Measurements from ENCODE around the gene CFAP54. TPM values are rescaled to one million over a fixed set of nuclear protein-coding genes. Genes with fewer than 3 reads are reported as not detected.

The CFAP54 gene
- total RNA-seq, 4 donors from 2014 or later, result 0.16 TPM; not detected in 3

DNA sequence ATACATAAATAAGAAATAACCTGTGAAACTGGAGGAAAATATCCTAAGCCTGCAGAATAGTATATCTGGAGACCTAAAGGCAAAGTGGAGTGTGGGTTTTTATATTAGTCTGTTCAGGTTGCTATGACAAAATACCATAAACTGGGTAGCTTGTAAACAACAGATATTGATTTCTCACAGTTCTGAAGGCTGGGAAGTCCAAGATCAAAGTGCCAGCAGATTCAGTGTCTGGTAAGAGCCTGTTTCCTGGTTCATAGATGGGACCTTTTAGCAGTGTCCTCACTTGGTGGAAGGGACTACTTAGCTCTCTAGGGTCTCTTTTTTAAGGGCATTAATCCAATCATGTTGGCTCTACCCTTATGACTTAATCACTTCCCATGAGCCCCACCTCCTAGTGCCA, 392.2 kb downstream of the CFAP54 start:
- Histone ChIP-seq H3K27me3 (no peaks in the 10 kb centered on the region), H3K4me1 (no peaks in the 10 kb centered on the region), H3K4me3 (no peak overlapping the region), H3K27ac (no peak overlapping the region), H3K36me3 (no peaks in the 10 kb centered on the region), H3K9me3 (no peaks in the 10 kb centered on the region)
- no peak for TF ChIP-seq POLR2A (IDR thresholded peaks at IDR 0.05)
- no peak for TF ChIP-seq EP300 (IDR thresholded peaks at IDR 0.05)
- TF ChIP-seq, protein P1, sequence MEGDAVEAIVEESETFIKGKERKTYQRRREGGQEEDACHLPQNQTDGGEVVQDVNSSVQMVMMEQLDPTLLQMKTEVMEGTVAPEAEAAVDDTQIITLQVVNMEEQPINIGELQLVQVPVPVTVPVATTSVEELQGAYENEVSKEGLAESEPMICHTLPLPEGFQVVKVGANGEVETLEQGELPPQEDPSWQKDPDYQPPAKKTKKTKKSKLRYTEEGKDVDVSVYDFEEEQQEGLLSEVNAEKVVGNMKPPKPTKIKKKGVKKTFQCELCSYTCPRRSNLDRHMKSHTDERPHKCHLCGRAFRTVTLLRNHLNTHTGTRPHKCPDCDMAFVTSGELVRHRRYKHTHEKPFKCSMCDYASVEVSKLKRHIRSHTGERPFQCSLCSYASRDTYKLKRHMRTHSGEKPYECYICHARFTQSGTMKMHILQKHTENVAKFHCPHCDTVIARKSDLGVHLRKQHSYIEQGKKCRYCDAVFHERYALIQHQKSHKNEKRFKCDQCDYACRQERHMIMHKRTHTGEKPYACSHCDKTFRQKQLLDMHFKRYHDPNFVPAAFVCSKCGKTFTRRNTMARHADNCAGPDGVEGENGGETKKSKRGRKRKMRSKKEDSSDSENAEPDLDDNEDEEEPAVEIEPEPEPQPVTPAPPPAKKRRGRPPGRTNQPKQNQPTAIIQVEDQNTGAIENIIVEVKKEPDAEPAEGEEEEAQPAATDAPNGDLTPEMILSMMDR (IDR thresholded peaks at IDR 0.05), result no peak
- no peak for TF ChIP-seq POLR2AphosphoS5 (IDR thresholded peaks at IDR 0.05)
- no peak for DNase-seq (ENCODE audit: low spot score in 2 of 2)

DNA sequence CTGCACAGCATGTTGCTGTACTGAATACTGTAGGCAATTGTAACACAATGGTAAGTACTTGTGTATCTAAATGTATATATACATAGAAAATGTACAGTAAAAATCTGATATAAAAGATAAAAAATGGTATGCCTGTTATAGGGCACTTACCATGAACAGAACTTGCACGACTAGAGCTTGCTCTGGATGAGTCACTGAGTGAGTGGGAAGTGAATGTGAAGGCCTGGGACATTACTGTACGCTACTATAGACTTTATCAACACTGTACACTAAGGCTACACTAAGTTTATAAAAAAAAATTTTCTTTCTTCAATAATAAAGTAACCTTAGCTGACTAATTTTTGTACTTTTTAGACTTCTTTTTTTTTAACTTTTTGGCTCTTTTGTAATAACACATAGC, 393.5 kb downstream of the CFAP54 start:
- TF ChIP-seq, protein P1 (IDR thresholded peaks at IDR 0.05), result no peak
- no peak for TF ChIP-seq POLR2AphosphoS5 (IDR thresholded peaks at IDR 0.05)
- no peak for TF ChIP-seq EP300 (IDR thresholded peaks at IDR 0.05)
- no peak for TF ChIP-seq POLR2A (IDR thresholded peaks at IDR 0.05)
- Histone ChIP-seq H3K27ac (no peak overlapping the region), H3K36me3 (no peaks in the 10 kb centered on the region), H3K4me1 (no peaks in the 10 kb centered on the region), H3K27me3 (no peaks in the 10 kb centered on the region), H3K9me3 (no peaks in the 10 kb centered on the region), H3K4me3 (no peak overlapping the region)
- WGBS, result 65% methylated on average over 2 of the region's 2 CpGs
- no peak for DNase-seq (ENCODE audit: low spot score in 2 of 2)

DNA sequence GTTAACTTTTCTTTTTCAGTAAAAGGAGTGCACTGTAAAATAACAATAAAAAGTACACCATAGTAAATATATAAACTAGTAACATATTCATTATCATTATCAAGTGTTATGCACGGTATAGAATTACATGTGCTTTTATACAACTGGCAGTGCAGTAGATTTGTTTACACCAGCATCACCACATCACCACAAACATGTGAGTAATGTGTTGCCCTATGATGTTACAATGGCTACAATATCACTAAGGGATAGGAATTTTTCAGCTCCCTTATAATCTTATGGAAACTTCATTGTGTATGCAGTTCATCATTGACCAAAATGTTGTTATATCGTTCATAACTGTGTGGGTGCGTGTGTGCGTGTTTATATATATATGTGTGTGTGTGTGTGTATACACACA, 394.2 kb downstream of the CFAP54 start:
- no peaks in the 10 kb centered on the region for H3K9me3 ChIP-seq
- 89% methylated on average over 4 of the region's 4 CpGs for WGBS
- TF ChIP-seq POLR2A (IDR thresholded peaks at IDR 0.05), result no peak
- no peak for TF ChIP-seq EP300 (IDR thresholded peaks at IDR 0.05)
- TF ChIP-seq, protein P1 (IDR thresholded peaks at IDR 0.05), result no peak
- TF ChIP-seq POLR2AphosphoS5 (IDR thresholded peaks at IDR 0.05), result no peak

GRCh38 chr12:96886998-96887677, 397.8 kb downstream of the CFAP54 start:
- H3K27me3 ChIP-seq, result no peaks in the 10 kb centered on the region
- no peak overlapping the region for H3K27ac ChIP-seq
- TF ChIP-seq POLR2A (IDR thresholded peaks at IDR 0.05) (no peak), POLR2AphosphoS5 (IDR thresholded peaks at IDR 0.05) (no peak), EP300 (IDR thresholded peaks at IDR 0.05) (no peak)
- TF ChIP-seq, protein P1 (IDR thresholded peaks at IDR 0.05), result no peak
- H3K9me3 ChIP-seq, result no peaks in the 10 kb centered on the region
- DNase-seq (ENCODE audit: low spot score in 2 of 2), result no peak
- no peaks in the 10 kb centered on the region for H3K36me3 ChIP-seq
- H3K4me3 ChIP-seq, result no peak overlapping the region
- WGBS, result 77% methylated on average over 4 of the region's 4 CpGs
- H3K4me1 ChIP-seq, result no peaks in the 10 kb centered on the region

More for the DNA sequence above, 394.2 kb downstream of the CFAP54 start:
- Histone ChIP-seq H3K36me3 (no peaks in the 10 kb centered on the region), H3K4me1 (no peaks in the 10 kb centered on the region), H3K4me3 (no peak overlapping the region), H3K27me3 (no peaks in the 10 kb centered on the region), H3K27ac (no peak overlapping the region)
- no peak for DNase-seq (ENCODE audit: low spot score in 2 of 2)

- DNase-seq (ENCODE audit: low spot score in 2 of 2), result no peak
- H3K4me1 ChIP-seq, result no peaks in the 10 kb centered on the region
- no peaks in the 10 kb centered on the region for H3K27me3 ChIP-seq
- WGBS, result 30% methylated on average over 5 of the region's 5 CpGs
- H3K9me3 ChIP-seq, result no peaks in the 10 kb centered on the region
- H3K27ac ChIP-seq, result no peak overlapping the region
- no peak overlapping the region for H3K4me3 ChIP-seq
- TF ChIP-seq EP300 (IDR thresholded peaks at IDR 0.05), result no peak
- no peak for TF ChIP-seq POLR2A (IDR thresholded peaks at IDR 0.05)
- TF ChIP-seq, protein P1 (IDR thresholded peaks at IDR 0.05), result no peak
- no peak for TF ChIP-seq POLR2AphosphoS5 (IDR thresholded peaks at IDR 0.05)
- no peaks in the 10 kb centered on the region for H3K36me3 ChIP-seq
Measured at GRCh38 chr12:96889273-96889933, 400.0 kb downstream of the CFAP54 start.

Measured in suprapubic skin (tissue), 4 donors.